Mesothelial cell of epicardium (in vitro differentiated cells): ENCODE results near the gene MAMSTR. TPM values are rescaled to one million over a fixed set of nuclear protein-coding genes. Genes with fewer than 3 reads are reported as not detected.

Source experiments
- DNase-seq, 2 experiments: peaks; one replicate each; pipeline ENCODE4 v3.0.0; 2021; ENCODE audit warnings: low spot score in 2 of 2; ENCODE audit not compliant: unreplicated experiment in 2 of 2
- H3K27ac Mint-ChIP-seq: 2 replicates; pipeline ENCODE4 v1.8.0; 2021; ENCODE audit warnings: mixed read lengths
- H3K27me3 Mint-ChIP-seq: 2 replicates; pipeline ENCODE4 v1.8.0; 2021; ENCODE audit warnings: low read depth, mixed read lengths
- H3K36me3 Mint-ChIP-seq: 2 replicates; pipeline ENCODE4 v1.8.0; 2021; ENCODE audit warnings: mixed read lengths
- H3K4me1 Mint-ChIP-seq: 2 replicates; pipeline ENCODE4 v1.8.0; 2021; ENCODE audit warnings: mixed read lengths
- H3K4me3 Mint-ChIP-seq: 2 replicates; pipeline ENCODE4 v1.8.0; 2021; ENCODE audit warnings: mild to moderate bottlenecking, moderate library complexity, mixed read lengths
- H3K9me3 Mint-ChIP-seq: 2 replicates; pipeline ENCODE4 v1.8.0; 2021; ENCODE audit warnings: mixed read lengths
- CTCF ChIP-seq: fragments of 200-600 bp; sonication (generic); IDR thresholded peaks from one replicate; pipeline ENCODE4 v1.5.0; 2021; ENCODE audit warnings: antibody characterized with exemption; ENCODE audit not compliant: unreplicated experiment
- total RNA-seq: library from RNA; stranded (reverse); gene quantifications from 3 replicates; pipeline ENCODE4 v1.2.1, GENCODE V29; 2021

MAMSTR gene
- total RNA-seq, 1 donor from 2014 or later: 6.5 TPM

GRCh38 chr19:48726556-48726955 lies 7.0 kb upstream of the MAMSTR start:
- peaks cover 3% of the 10 kb centered on the region for H3K36me3 Mint-ChIP-seq

GRCh38 chr19:48724796-48725753 lies 5.5 kb upstream of the MAMSTR start:
- TF ChIP-seq CTCF: no peak
- Mint-ChIP-seq H3K36me3 (peaks cover 3% of the 10 kb centered on the region), H3K27ac (peak overlapping the region; percentile 91), H3K27me3 (no peaks in the 10 kb centered on the region), H3K9me3 (no peaks in the 10 kb centered on the region), H3K4me3 (peak overlapping the region; percentile 10), H3K4me1 (peaks cover 15% of the 10 kb centered on the region)
- DNase-seq: peak in 1 of 2 experiments; percentile 57

More at GRCh38 chr19:48726556-48726955, 7.0 kb upstream of the MAMSTR start:
- no peak overlapping the region for H3K27ac Mint-ChIP-seq
- no peak overlapping the region for H3K4me3 Mint-ChIP-seq
- peaks cover 7% of the 10 kb centered on the region for H3K4me1 Mint-ChIP-seq
- H3K27me3 Mint-ChIP-seq: peaks cover 2% of the 10 kb centered on the region
- TF ChIP-seq CTCF: no peak
- DNase-seq: no peak
- H3K9me3 Mint-ChIP-seq: peaks cover 4% of the 10 kb centered on the region

GRCh38 chr19:48722196-48722708 lies 2.7 kb upstream of the MAMSTR start:
- no peak for TF ChIP-seq CTCF
- no peaks in the 10 kb centered on the region for H3K9me3 Mint-ChIP-seq
- no peaks in the 10 kb centered on the region for H3K27me3 Mint-ChIP-seq
- H3K4me1 Mint-ChIP-seq: peaks cover 23% of the 10 kb centered on the region
- no peak overlapping the region for H3K4me3 Mint-ChIP-seq
- no peak overlapping the region for H3K27ac Mint-ChIP-seq
- H3K36me3 Mint-ChIP-seq: peaks cover 3% of the 10 kb centered on the region
- no peak for DNase-seq

- peak; percentile 95 to 96 for DNase-seq
- peaks cover 34% of the 10 kb centered on the region for H3K4me1 Mint-ChIP-seq
- H3K4me3 Mint-ChIP-seq: peak overlapping the region; percentile 97
- H3K27me3 Mint-ChIP-seq: no peaks in the 10 kb centered on the region
- H3K9me3 Mint-ChIP-seq: no peaks in the 10 kb centered on the region
- H3K36me3 Mint-ChIP-seq: peaks cover 3% of the 10 kb centered on the region
- H3K27ac Mint-ChIP-seq: peak overlapping the region; percentile 99
- TF ChIP-seq CTCF: no peak
Observed at GRCh38 chr19:48720613-48721296, 1.2 kb upstream of the MAMSTR start.

- no peak for DNase-seq
- Mint-ChIP-seq H3K27ac (peak overlapping the region; percentile 99), H3K9me3 (no peaks in the 10 kb centered on the region), H3K4me3 (peak overlapping the region; percentile 97), H3K4me1 (peaks cover 36% of the 10 kb centered on the region), H3K27me3 (no peaks in the 10 kb centered on the region), H3K36me3 (no peaks in the 10 kb centered on the region)
- TF ChIP-seq CTCF: no peak
Observed at GRCh38 chr19:48720251-48720612, 707 bp upstream of the MAMSTR start.
